22Rv1 (cell line): ENCODE data around the gene B4GALNT1.

Source experiments
- ZFX ChIP-seq: fragments of 450-650 bp; IDR thresholded peaks from 2 replicates; pipeline ENCODE4 v1.6.1; 2017; ENCODE audit warnings: antibody characterized with exemption, borderline replicate concordance
- TF ChIP-seq, protein P1 (sequence below): fragments of 450-650 bp; IDR thresholded peaks from 2 replicates; pipeline ENCODE4 v1.5.1; 2017; ENCODE audit warnings: mild to moderate bottlenecking

DNA sequence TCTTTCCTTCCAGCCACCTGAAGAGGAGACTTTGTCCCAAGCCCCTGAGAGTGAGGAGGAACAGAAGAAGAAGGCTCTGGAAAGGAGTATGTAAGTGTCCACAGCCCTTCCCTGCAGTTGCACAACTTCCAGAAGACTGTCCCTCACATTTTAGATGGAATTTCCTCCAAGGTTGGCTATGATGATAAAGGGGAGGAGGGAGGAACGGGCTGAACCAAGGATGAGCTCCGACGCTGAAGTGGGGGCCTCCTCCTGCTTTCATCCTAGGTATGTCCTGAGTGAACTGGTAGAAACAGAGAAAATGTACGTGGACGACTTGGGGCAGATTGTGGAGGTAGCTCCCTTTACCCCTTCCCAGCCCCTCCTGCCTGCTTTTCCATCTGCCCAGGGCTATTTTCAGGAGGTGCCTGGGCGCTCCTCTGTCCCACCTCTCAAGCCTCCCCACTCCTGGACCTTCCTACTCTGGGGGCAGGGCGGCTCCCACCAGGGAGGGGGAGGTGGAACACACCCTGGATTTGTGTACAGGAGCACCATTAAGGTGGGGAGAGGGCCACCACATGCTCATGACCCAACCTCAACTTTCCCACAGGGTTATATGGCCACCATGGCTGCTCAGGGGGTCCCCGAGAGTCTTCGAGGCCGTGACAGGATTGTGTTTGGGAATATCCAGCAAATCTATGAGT lies 19.4 kb downstream of the B4GALNT1 start:
- TF ChIP-seq, protein P1, sequence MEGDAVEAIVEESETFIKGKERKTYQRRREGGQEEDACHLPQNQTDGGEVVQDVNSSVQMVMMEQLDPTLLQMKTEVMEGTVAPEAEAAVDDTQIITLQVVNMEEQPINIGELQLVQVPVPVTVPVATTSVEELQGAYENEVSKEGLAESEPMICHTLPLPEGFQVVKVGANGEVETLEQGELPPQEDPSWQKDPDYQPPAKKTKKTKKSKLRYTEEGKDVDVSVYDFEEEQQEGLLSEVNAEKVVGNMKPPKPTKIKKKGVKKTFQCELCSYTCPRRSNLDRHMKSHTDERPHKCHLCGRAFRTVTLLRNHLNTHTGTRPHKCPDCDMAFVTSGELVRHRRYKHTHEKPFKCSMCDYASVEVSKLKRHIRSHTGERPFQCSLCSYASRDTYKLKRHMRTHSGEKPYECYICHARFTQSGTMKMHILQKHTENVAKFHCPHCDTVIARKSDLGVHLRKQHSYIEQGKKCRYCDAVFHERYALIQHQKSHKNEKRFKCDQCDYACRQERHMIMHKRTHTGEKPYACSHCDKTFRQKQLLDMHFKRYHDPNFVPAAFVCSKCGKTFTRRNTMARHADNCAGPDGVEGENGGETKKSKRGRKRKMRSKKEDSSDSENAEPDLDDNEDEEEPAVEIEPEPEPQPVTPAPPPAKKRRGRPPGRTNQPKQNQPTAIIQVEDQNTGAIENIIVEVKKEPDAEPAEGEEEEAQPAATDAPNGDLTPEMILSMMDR = no peak
- no peak for TF ChIP-seq ZFX
